B cell (primary cell): ENCODE results near the gene SPOCK1. TPM values are rescaled to one million over a fixed set of nuclear protein-coding genes. Genes with fewer than 3 reads are reported as not detected.

Source experiments
- ATAC-seq: fragments of 200-7000 bp; cut with Tn5 transposase; one replicate; pipeline ENCODE4 v1.10.0; 2021; ENCODE audit warnings: low read depth, mild to moderate bottlenecking, moderate number of reproducible peaks, moderate library complexity
- CTCF ChIA-PET: fragments of 350-600 bp; sonication (Branson Sonifier 250); formaldehyde crosslinking; loops from one replicate; lab custom pipeline; 2021; ENCODE audit warnings: antibody characterized with exemption, inconsistent platforms; lab: Charles Lee
- POLR2A ChIA-PET: fragments of 350-600 bp; sonication (Branson Sonifier 250); formaldehyde crosslinking; loops from one replicate; lab custom pipeline; 2021; ENCODE audit warnings: antibody characterized with exemption; lab: Charles Lee
- DNase-seq: peaks from one replicate; pipeline ENCODE4 v3.0.0; 2013
- H2AFZ ChIP-seq: 2 replicates; pipeline ENCODE4 v1.6.1; 2012; ENCODE audit warnings: mild to moderate bottlenecking, low read depth, low read length; ENCODE audit not compliant: insufficient read depth, poor library complexity, severe bottlenecking
- H3K27ac ChIP-seq, 2 donors: 1 replicate in 1 of 2; 2 replicates in 1 of 2; pipeline ENCODE4 v1.5.1; 2012 to 2013; ENCODE audit warnings: low read length in 2 of 2, mild to moderate bottlenecking in 2 of 2, moderate library complexity in 1 of 2
- H3K27me3 ChIP-seq, 4 experiments: fragments of 200-600 bp in 1 of 4; sonication (generic) in 1 of 4; replicated peaks in 1 of 4; 1 replicate in 2 of 4; 2 replicates in 2 of 4; pipeline versions ENCODE4 v1.6.1 to v1.7.0; 2013 to 2016; ENCODE audit warnings: low read length in 3 of 4, mild to moderate bottlenecking in 2 of 4, mixed read lengths in 1 of 4, moderate library complexity in 1 of 4; ENCODE audit not compliant: insufficient read depth in 4 of 4, control insufficient read depth in 3 of 4; ENCODE audit errors: control extremely low read depth in 1 of 4
- H3K36me3 ChIP-seq, 2 experiments: replicated peaks in 1 of 2; 1 replicate in 1 of 2; 2 replicates in 1 of 2; pipeline versions ENCODE4 v1.6.1 to v1.7.1; 2013; ENCODE audit warnings: low read length in 1 of 2; ENCODE audit not compliant: insufficient read depth in 2 of 2, control insufficient read depth in 1 of 2; ENCODE audit errors: control extremely low read depth in 1 of 2, extremely low read depth in 1 of 2
- H3K4me1 ChIP-seq, 2 donors: fragments of 200-600 bp in 1 of 2; sonication (generic) in 1 of 2; 1 replicate in 1 of 2; 2 replicates in 1 of 2; pipeline versions ENCODE4 v1.5.1 to v1.6.1; 2013 to 2017; ENCODE audit warnings: low read length in 2 of 2; ENCODE audit not compliant: control insufficient read depth in 2 of 2, insufficient read depth in 2 of 2
- H3K4me2 ChIP-seq: replicated peaks from 2 replicates; pipeline ENCODE3; 2012; ENCODE audit warnings: mild to moderate bottlenecking, low read depth, low read length; ENCODE audit not compliant: poor library complexity, severe bottlenecking
- H3K4me3 ChIP-seq, 5 experiments: fragments of 200-600 bp in 1 of 5; sonication (generic) in 1 of 5; 1 replicate in 3 of 5; 2 replicates in 2 of 5; pipeline versions ENCODE4 v1.5.1 to v1.7.0; 2011 to 2016; ENCODE audit warnings: low read length in 4 of 5, mild to moderate bottlenecking in 4 of 5, low read depth in 2 of 5, control low read depth in 1 of 5, moderate library complexity in 1 of 5; ENCODE audit not compliant: insufficient read depth in 1 of 5; ENCODE audit errors: control extremely low read depth in 1 of 5, extremely low read depth in 1 of 5
- H3K79me2 ChIP-seq: fragments of 200-600 bp; sonication (generic); one replicate; pipeline ENCODE4 v1.6.0; 2016; ENCODE audit warnings: low read length; ENCODE audit not compliant: control insufficient read depth, insufficient read depth
- H3K9ac ChIP-seq: fragments of 200-600 bp; sonication (generic); 2 replicates; pipeline ENCODE4 v1.6.1; 2017; ENCODE audit warnings: mild to moderate bottlenecking, low read length, moderate library complexity
- H3K9me3 ChIP-seq, 3 donors: one replicate each; pipeline versions ENCODE4 v1.6.1 to v1.7.1; 2013; ENCODE audit warnings: low read length in 2 of 3; ENCODE audit not compliant: control insufficient read depth in 2 of 3, insufficient read depth in 1 of 3; ENCODE audit errors: control extremely low read depth in 1 of 3
- H4K20me1 ChIP-seq: 2 replicates; pipeline ENCODE4 v1.6.0; 2012; ENCODE audit warnings: mild to moderate bottlenecking, low read length; ENCODE audit not compliant: insufficient read depth, control insufficient read depth, poor library complexity, severe bottlenecking
- H3K27ac Mint-ChIP-seq: one replicate; pipeline ENCODE4 v1.8.0; 2021; ENCODE audit warnings: mixed read lengths
- H3K27me3 Mint-ChIP-seq: one replicate; pipeline ENCODE4 v1.8.0; 2021; ENCODE audit warnings: mixed read lengths
- H3K4me1 Mint-ChIP-seq: one replicate; pipeline ENCODE4 v1.8.0; 2021; ENCODE audit warnings: mixed read lengths
- H3K4me3 Mint-ChIP-seq: one replicate; pipeline ENCODE4 v1.8.0; 2021; ENCODE audit warnings: mixed read lengths
- H3K9me3 Mint-ChIP-seq: one replicate; pipeline ENCODE4 v1.8.0; 2022; ENCODE audit warnings: mixed read lengths; ENCODE audit not compliant: insufficient read depth
- EZH2 ChIP-seq: IDR thresholded peaks from 2 replicates; pipeline ENCODE4 v1.6.1; 2012; ENCODE audit warnings: borderline replicate concordance, low read depth, mild to moderate bottlenecking, moderate library complexity, low read length; ENCODE audit not compliant: insufficient read depth, poor library complexity, severe bottlenecking
- WGBS: methylation state at CpG from one replicate; pipeline ENCODE4 v1.1.5; 2013; ENCODE audit warnings: missing lambda C conversion rate; ENCODE audit not compliant: insufficient coverage; 5-methylcytosine and 5-hydroxymethylcytosine counted together
- intact Hi-C: fragments of 100-400 bp; cut with micrococcal nuclease; formaldehyde crosslinking; loops from one replicate; pipeline ENCODE4 v1.10.0; 2022
- polyA plus RNA-seq: library from polyadenylated mRNA; depleted of rRNA; stranded (reverse); fragments of >200 nt; gene quantifications from 2 replicates; pipeline ENCODE4 v1.2.3, GENCODE V29; 2012
- total RNA-seq, 2 donors: library from RNA; stranded (reverse); fragments of 120-200 nt in 1 of 2; gene quantifications; 1 replicate in 1 of 2; 2 replicates in 1 of 2; pipeline versions ENCODE4 v1.2.3 to v1.2.4, GENCODE V29; 2013 to 2022
- TF ChIP-seq, protein P1 (sequence below): fragments of 200-600 bp; IDR thresholded peaks from one replicate; pipeline ENCODE4 v1.8.0; 2022; ENCODE audit warnings: antibody characterized with exemption, mild to moderate bottlenecking

The SPOCK1 gene
- total and polyA plus RNA-seq, 2 donors (not counting 1 experiment from before 2014, with no cell fraction given) = not detected

DNA sequence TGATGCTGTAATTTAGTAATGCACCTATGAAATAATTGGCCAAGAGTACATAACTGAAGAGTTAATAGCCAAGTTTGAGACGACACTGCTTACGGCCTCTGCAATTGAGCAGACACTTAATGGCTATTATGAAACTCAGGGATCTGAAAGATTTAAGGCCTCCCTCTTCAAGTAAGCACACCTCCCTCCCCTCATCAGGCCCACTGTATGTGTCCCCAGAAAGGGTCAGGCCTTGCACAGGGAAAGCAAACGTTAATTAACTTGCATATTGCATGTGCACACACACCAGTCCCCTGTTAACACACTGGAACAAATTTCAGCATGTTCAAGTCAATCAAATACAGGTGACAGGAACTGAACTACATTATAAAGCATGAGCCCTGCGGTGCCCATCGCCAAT is 163.6 kb downstream of the SPOCK1 start:
- Mint-ChIP-seq H3K4me1 (no peaks in the 10 kb centered on the region), H3K4me3 (no peak overlapping the region), H3K9me3 (peaks cover 5% of the 10 kb centered on the region), H3K27ac (no peak overlapping the region), H3K27me3 (no peaks in the 10 kb centered on the region)
- Histone ChIP-seq H4K20me1 (no peaks in the 10 kb centered on the region), H3K4me2 (no peak overlapping the region), H3K27ac (no peak overlapping the region), H2AFZ (no peak overlapping the region), H3K9ac (no peak overlapping the region), H3K4me1 (no peaks in the 10 kb centered on the region), H3K79me2 (no peaks in the 10 kb centered on the region), H3K36me3 (no peaks in the 10 kb centered on the region), H3K9me3 (no peaks in the 10 kb centered on the region), H3K27me3 (no peaks in the 10 kb centered on the region), H3K4me3 (no peak overlapping the region)
- ChIA-PET POLR2A (no interaction called here), CTCF (no interaction called here)
- ATAC-seq = no peak
- 91% methylated on average over 5 of the region's 5 CpGs for WGBS
- intact Hi-C loops = no loop called here
- DNase-seq = no peak
- TF ChIP-seq, protein P1, sequence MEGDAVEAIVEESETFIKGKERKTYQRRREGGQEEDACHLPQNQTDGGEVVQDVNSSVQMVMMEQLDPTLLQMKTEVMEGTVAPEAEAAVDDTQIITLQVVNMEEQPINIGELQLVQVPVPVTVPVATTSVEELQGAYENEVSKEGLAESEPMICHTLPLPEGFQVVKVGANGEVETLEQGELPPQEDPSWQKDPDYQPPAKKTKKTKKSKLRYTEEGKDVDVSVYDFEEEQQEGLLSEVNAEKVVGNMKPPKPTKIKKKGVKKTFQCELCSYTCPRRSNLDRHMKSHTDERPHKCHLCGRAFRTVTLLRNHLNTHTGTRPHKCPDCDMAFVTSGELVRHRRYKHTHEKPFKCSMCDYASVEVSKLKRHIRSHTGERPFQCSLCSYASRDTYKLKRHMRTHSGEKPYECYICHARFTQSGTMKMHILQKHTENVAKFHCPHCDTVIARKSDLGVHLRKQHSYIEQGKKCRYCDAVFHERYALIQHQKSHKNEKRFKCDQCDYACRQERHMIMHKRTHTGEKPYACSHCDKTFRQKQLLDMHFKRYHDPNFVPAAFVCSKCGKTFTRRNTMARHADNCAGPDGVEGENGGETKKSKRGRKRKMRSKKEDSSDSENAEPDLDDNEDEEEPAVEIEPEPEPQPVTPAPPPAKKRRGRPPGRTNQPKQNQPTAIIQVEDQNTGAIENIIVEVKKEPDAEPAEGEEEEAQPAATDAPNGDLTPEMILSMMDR = no peak
- TF ChIP-seq EZH2 = no peak

DNA sequence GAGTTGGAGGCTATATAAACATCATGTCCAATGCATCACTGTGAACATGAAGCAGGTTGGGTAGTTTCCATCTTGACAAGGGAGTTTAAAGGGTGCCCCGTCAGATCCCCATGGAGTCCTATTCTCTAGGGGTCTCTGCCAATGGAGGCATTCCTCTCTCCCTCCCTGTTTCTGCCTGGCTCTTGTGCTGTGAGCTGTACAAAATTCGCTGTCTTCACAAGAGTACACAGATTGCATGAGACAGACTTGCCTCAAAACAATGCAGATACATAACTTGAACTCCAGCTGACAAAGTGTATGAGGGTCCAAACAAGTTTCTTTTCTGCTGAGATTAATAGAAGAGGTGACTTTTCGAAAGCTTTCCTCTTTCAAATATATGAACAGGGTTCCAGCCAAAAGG is 165.2 kb downstream of the SPOCK1 start:
- H3K9me3 ChIP-seq = no peaks in the 10 kb centered on the region
- H2AFZ ChIP-seq = no peak overlapping the region
- ChIA-PET CTCF (no interaction called here), POLR2A (no interaction called here)
- no peaks in the 10 kb centered on the region for H3K36me3 ChIP-seq
- H3K9me3 Mint-ChIP-seq = peaks cover 3% of the 10 kb centered on the region
- ATAC-seq (no peak), DNase-seq (no peak)
- no peak overlapping the region for H3K9ac ChIP-seq
- H3K27ac ChIP-seq = no peak overlapping the region
- no peaks in the 10 kb centered on the region for H3K27me3 Mint-ChIP-seq
- H3K27me3 ChIP-seq = no peaks in the 10 kb centered on the region
- H4K20me1 ChIP-seq = no peaks in the 10 kb centered on the region
- TF ChIP-seq EZH2 = no peak
- TF ChIP-seq, protein P1 = no peak
- 88% methylated on average over 2 of the region's 3 CpGs for WGBS
- H3K79me2 ChIP-seq = no peaks in the 10 kb centered on the region
- no peak overlapping the region for H3K4me3 Mint-ChIP-seq
- no peaks in the 10 kb centered on the region for H3K4me1 Mint-ChIP-seq
- no peak overlapping the region for H3K4me3 ChIP-seq
- intact Hi-C loops = no loop called here
- no peak overlapping the region for H3K27ac Mint-ChIP-seq
- no peak overlapping the region for H3K4me2 ChIP-seq
- no peaks in the 10 kb centered on the region for H3K4me1 ChIP-seq
